Stimulated activated CD4-positive, alpha-beta T cell treated with anti-CD3 and anti-CD28 coated beads, Interleukin-4, amount 100 ng/mL, for 1 hour (primary cell): ENCODE results near the gene IFFO2.
"Not testable (repeated sequence)": the region's sequence is repeated elsewhere in the genome, so short reads cannot be mapped to it uniquely, and the experiment has no call there.

ENCODE experiments used
- DNase-seq: peaks from one replicate; pipeline ENCODE4 v3.0.0-alpha.2; 2020

The IFFO2 gene

DNA sequence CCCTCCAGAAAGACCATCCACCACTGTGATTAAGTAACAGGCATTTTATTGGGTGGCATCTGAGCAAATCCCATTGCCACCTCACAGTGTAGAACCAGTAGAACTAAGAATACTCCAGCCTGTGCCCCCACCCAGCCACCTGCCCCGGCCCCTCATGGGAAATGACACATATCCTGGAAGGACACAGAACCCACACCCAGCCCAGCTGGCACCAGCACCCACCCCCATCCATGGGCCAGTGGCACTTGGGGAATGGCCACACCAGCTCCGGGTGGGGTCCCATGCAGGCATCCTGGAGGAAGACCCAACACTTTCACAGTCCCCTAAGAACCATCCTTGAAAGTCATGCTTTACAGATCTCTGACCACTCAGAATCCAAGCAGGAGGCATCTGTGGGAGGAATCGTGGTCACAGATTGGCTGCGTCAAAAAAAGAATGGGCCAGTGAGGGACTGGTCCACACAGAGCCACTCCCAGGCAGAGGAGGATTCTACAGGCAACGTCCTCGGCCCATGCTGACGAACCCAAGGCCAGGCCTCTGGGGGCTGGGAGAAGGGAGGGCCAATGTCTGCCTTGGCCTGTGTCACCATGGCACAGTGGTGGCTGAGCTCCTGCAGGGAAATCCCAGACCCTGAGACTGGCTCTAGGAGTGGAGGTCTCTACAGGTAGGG, 84.9 kb downstream of the IFFO2 start:
- DNase-seq = no peak

DNA sequence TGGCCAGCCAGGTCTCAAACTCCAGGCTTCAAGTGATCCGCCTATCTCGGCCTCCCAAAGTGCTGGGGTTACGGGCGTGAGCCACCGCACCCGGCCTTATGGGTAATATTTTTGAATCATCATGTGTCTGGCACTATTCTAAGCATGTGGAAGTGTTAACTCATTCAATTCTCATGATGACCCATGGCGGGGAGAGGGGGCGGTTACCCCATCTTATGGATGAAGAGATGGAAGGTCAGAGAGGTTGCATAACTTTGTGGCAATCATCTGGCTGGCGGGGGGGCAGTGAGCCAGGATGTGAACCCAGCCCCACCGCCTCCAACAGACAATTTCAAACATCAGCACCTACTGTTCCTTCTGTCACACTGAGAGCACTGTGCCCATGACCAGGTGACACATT, 85.5 kb downstream of the IFFO2 start:
- DNase-seq = no peak

DNA sequence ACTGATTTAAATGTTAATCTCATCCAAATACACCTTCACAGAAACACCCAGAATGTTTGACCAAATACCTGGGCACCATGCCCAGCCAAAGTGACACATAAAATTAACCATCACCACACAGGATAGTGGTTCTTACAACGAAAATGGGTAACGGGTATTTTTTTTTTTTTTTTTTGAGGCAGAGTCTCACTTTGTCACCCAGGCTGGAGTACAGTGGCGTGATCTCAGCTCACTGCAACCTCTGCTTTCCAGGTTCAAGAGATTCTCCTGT, 85.9 kb downstream of the IFFO2 start:
- not testable (repeated sequence) for DNase-seq

DNA sequence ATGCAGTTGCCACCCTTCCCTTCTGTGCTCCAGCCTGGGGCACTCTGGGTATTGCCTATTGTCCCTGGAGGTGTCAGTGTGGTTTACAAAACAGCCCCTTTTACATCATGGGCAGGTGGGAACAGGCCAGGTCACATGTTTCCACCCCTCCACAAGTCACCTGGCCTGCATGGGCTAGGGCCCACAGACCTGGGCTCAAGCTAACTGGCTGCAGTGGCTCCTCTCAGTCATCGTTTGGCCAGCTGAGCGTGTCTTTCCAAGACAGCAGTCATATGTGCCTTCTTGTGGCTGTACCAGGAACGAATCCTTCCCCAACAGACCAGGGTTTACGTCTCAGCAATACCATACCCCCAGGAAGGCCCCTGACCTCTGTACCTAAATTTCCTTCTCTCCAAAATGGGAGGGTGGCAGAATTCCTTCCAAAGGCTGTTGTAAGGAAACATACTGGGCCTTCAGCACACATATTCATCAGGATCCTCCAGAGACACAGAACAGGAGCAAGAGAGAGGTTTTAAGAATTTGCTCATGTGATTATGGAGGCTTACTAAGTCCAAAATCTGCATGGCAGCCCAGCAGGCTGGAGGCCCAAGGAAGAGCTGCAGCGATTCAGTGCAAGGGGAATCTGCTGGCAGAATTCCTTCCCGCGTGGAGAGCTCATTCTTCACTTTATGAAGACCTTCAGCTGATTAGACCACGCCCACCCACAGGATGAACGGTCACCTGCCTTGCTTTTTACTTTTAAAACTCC, 86.5 kb downstream of the IFFO2 start:
- DNase-seq = no peak

GRCh38 chr1:18868801-18869424, 87.6 kb downstream of the IFFO2 start:
- DNase-seq = no peak

DNA sequence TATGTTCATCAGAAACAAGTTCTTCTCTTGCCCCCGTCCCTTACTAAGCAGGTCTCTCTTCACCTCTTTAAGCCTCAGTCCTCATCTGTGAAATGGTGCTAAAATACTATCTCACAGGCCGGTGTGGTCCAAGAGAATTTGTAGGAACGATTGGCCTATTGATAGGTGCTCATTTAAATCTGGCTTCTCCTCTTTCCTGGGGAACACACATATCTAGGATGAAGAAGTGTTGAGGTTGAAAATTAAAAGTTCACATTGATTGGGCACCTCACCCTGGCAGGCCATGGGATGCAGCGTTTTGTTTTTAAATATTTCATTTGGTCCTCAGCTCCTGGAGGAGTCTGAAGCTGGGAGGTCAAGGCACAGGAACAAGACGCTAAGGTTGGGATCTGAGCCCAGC, 88.1 kb downstream of the IFFO2 start:
- no peak for DNase-seq

- no peak for DNase-seq
Observed at GRCh38 chr1:18866846-18867245, 89.6 kb downstream of the IFFO2 start.

DNA sequence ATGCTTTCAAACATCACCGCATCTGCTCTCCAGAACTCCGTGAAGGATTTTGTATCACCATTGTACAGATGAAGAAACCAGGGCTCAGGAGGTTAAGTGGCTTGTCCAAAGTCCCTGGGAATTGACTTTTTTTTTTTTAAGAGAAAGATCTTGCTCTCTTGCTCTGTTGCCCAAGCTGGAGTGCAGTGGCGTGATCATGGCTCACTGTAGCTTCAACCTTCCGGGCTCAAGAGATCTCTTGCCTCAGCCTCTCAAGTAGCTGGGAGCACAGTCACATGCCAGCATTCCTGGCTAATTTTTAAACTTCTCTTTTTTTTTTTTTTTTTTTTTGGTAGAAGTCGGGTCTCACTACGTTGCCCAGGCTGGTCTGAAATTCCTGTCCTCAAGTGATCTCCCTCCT, 90.2 kb downstream of the IFFO2 start:
- no peak for DNase-seq

- DNase-seq = no peak
Observed at GRCh38 chr1:18865176-18865575, 91.3 kb downstream of the IFFO2 start.

- DNase-seq = no peak
Observed at GRCh38 chr1:18861590-18861989, 94.9 kb downstream of the IFFO2 start.

- DNase-seq = no peak
Observed at GRCh38 chr1:18861082-18861481, 95.4 kb downstream of the IFFO2 start.

DNA sequence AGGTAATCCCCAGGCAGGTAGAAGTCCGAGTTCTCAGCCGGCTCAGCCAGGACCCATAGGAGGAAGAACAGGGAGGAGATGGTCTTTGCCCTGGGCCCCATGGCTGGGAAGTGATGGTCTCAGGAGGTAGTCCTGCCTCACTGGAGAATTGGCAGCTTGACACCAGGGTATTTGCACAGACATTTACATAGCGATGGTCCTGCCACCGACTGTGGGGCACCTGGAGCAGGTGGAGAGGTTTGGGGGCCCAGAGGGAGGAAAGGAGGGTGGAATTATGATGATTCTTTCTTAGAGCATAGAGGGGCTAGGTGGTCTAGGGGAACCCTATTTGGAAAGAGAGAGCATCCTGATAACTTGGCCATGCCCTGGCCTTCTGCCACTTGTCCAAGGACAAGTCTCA, 96.9 kb downstream of the IFFO2 start, which contains the start of gene TAS1R2:
Gene TAS1R2, minus strand, starts transcription at position 101 of the 400 bp plus-strand sequence. Its CDS starts 0 bp downstream, at position 101.
- no peak for DNase-seq

- DNase-seq = no peak
Observed at GRCh38 chr1:18858070-18858688, 98.3 kb downstream of the IFFO2 start.

DNA sequence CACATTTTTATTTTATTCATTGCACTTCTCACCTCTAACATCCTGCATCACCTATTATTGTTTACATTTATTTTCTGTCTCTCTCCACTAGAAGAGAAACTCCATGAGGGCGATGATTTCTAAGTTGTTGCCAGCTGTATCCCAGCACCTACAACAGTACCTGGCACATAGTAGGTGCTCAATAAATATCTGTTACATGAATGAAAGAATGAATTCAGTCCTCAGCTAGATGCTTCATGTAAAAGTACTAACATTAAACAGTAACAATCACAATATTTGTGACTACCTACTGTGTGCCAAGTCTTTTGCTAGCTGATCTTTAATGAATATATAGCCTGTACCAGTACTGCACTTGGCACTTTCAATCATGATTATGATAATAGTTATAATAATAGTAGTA, 100.0 kb downstream of the IFFO2 start:
- DNase-seq = no peak

DNA sequence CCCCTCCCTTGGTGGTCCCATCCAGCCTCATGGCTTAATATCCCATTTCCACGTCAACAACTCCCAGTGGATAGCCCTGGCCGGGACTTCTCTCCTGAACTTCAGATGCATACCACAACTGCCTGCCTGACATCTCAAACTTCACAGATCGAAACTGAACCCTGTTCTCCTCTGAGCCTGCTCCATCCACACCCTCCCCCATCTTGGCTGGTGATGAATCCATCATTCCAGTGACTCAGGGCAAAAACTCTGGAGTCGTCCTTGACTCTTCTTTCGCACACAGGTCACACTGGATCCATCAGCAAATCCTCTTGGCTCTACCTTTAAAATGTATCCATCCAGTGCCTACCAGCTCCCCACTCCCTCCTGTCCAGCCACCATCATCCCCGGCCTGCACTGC, 100.9 kb downstream of the IFFO2 start:
- no peak for DNase-seq

DNA sequence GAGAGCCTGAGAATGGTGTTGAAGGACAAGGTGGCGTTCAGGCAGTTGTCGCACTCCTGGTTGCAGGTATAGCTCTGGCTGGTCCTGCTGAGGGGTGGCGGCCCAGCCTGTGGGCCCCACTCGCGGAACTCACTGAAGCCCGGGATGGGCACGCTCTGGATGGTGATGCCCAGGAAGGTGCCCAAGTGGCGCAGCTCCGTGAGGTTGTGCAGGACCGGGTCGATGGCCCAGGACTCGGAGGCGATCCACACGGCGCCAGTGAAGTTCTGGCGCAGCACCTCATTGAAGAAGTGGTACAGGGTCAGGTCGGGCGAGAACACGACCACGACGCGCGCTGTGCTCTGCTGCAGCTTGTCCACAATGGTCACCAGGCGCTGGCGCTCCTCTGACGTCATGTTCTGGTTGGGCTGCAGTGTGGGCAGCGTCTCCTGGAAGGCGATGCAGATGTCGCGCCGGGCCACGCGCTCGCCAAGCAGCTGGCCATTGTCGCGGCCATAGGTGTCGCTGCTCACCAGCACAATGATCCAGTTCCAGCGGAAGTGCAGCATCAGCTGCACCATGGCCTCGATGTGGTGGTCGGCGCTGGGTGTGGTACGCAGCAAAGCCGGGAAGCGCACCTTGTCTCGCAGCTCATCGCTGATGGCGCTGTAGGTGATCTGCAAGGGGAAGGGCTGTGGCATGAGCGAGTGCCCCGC, 102.0 kb downstream of the IFFO2 start:
- DNase-seq = no peak
